GM18868 (cell line): ENCODE results near the gene SMIM14.
"Not testable (repeated sequence)": the region's sequence is repeated elsewhere in the genome, so short reads cannot be mapped to it uniquely, and the experiment has no call there.

Experiments used
- ATAC-seq: cut with Tn5 transposase; IDR thresholded peaks from one replicate; pipeline ENCODE4 v1.9.1; 2021; ENCODE audit warnings: mild to moderate bottlenecking, moderate library complexity; ENCODE audit not compliant: unreplicated experiment

The SMIM14 gene

GRCh38 chr4:39648213-39648612, 9.5 kb upstream of the SMIM14 start:
- no peak for ATAC-seq

GRCh38 chr4:39642885-39643552, 4.4 kb upstream of the SMIM14 start:
- ATAC-seq = no peak

GRCh38 chr4:39641451-39641850, 2.8 kb upstream of the SMIM14 start:
- ATAC-seq = no peak

- no peak for ATAC-seq
Observed at GRCh38 chr4:39637586-39638353, 895 bp downstream of the SMIM14 start.

DNA sequence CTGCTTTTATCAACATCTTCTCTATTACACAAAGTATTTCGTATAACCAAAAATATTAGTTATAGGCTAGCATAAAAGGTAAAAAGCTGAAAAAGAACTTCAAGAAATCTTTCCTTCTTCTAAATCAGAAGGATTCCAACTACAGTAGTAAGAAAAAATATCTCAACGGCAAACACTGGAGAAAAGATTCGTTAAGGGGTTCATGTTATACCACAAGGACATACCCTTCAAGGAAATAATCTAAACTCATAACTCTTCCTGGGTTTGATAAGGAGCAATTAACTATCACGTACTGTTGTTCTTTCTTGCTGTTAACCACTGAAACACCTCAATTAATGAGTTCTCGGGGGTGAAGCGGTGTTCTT, 1.5 kb downstream of the SMIM14 start:
- no peak for ATAC-seq

DNA sequence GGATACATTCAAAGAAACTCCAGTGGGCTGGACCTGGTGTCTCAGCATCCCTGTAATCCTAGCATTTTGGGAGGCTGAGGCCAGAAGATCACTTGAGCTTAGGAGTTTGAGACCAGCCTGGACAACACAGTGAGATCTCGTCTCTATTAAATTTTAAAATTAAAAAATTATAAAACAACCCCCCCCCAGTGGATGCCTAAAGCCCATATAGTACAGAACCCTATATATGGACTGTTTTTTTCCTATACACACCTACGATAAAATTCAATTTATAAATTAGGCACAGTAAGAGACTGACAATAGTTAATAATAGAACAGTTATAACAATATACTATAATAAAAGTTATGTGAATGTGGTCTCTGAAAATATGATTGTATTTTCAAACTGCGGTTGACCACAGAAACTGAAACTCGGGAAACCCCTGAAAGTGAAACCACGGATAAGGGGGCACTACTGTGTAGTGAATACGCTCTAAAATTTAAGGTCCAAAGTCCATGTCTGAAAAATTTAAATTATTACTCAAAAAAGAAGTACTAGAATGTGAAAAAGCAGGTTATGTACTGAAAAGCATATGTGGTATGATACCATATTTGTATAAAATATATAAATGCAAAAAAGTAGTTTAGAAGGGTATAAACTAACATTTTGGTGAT, 2.0 kb downstream of the SMIM14 start:
- no peak for ATAC-seq

GRCh38 chr4:39635023-39635422, 3.6 kb downstream of the SMIM14 start:
- ATAC-seq = no peak

- peak; percentile 62 for ATAC-seq
Observed at GRCh38 chr4:39631700-39632079, 7.0 kb downstream of the SMIM14 start.

- no peak for ATAC-seq
Observed at GRCh38 chr4:39627413-39627812, 11.3 kb downstream of the SMIM14 start.

GRCh38 chr4:39626913-39627312, 11.8 kb downstream of the SMIM14 start:
- ATAC-seq = no peak

- ATAC-seq = peak; percentile 62
Observed at GRCh38 chr4:39626261-39626660, 12.4 kb downstream of the SMIM14 start.

GRCh38 chr4:39621582-39621981, 17.1 kb downstream of the SMIM14 start:
- no peak for ATAC-seq

GRCh38 chr4:39620551-39621313, 17.9 kb downstream of the SMIM14 start:
- no peak for ATAC-seq

DNA sequence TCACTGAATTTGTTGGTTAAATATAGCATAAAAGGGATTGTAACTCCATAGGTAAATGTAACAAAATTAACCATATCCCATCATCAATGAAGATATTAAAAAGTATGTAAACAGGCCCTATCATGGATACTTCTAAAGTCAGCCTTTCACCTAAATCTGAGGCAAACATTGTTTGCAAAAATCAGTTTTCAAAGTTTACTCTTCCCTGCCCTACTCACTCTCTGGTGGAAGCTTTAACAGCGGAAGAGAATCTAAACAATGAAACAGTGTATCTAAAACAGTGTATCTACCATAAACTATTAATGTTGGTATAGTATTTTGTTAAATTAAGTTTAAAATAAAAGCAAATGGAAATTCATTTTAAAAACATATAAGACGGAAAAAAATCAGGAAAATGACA, 21.1 kb downstream of the SMIM14 start:
- ATAC-seq = no peak

DNA sequence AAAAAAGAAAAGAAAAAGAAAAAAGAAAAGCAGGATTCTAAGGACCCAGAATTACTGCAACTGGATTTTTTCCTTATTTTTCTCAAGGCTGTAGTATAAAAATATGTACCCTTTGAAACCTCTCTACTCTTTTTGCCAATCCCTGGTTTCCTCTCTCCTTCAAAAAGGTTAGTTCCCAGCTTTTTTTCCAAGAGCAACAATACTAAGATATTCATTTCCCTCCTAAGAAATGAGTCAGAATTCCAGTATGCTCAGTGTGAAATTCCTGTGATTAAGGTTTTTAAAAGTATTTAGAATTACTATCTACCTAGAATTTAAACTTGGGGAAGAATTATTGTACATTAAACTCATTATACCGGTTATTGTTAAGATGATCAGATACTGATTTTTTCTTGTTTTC, 22.0 kb downstream of the SMIM14 start:
- ATAC-seq = no peak

DNA sequence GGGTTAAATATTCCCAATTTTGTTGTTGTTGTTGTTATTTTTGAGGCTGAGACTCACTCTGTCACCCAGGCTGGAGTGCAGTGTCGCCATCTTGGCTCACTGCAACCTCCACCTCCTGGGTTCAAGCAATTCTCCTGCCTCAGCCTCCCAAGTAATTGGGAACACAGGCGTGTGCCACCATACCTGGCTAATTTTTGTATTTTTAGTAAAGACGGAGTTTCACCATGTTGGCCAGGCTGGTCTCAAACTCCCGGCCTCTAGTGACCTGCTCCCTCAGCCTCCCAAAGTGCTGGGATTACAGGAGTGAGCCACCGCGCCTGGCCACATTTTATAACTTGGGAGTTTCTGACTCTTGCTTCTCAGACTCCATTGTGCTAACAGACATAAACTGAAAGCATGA, 22.6 kb downstream of the SMIM14 start:
- not testable (repeated sequence) for ATAC-seq

DNA sequence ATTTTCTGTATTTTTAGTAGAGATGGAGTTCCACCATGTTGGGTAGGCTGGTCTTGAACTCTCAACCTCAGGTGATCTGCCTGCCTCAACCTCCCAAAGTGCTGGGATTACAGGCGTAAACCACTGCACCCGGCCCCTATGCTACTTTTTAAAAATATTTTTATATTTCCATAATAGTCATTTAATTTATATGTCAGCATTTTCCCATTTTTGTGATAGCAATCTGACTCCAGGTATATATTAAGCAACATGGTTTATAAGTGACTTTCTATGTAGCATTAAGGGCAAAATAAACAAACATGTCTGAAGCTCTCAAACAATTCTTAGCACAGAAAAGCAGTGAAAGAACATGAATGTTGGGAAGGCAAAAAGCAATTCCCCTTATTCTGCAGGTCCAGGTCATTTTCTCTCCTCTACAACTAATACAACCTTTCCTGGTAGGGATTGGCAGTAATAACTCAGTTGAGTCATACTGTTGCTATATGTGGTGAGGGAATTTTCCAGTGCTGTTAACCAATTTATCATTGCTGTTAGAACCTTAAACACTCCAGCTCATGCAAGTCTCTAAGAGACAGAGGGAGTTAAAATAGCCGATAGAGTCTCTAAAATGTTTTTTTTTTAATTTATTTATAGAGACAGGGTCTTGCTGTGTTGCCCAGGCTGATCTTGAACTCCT, 24.0 kb downstream of the SMIM14 start:
- ATAC-seq = no peak

GRCh38 chr4:39613093-39613656, 25.5 kb downstream of the SMIM14 start:
- peak; percentile 31 for ATAC-seq

GRCh38 chr4:39609454-39609931, 29.2 kb downstream of the SMIM14 start:
- peak; percentile 92 for ATAC-seq

- no peak for ATAC-seq
Observed at GRCh38 chr4:39608451-39608850, 30.2 kb downstream of the SMIM14 start.
